ENCODE measurements around the gene FLNB. TPM values are rescaled to one million over a fixed set of nuclear protein-coding genes. Genes with fewer than 3 reads are reported as not detected.

FLNB gene
- total RNA-seq, 4 donors from 2014 or later: 282 to 707 (median 563) TPM

DNA sequence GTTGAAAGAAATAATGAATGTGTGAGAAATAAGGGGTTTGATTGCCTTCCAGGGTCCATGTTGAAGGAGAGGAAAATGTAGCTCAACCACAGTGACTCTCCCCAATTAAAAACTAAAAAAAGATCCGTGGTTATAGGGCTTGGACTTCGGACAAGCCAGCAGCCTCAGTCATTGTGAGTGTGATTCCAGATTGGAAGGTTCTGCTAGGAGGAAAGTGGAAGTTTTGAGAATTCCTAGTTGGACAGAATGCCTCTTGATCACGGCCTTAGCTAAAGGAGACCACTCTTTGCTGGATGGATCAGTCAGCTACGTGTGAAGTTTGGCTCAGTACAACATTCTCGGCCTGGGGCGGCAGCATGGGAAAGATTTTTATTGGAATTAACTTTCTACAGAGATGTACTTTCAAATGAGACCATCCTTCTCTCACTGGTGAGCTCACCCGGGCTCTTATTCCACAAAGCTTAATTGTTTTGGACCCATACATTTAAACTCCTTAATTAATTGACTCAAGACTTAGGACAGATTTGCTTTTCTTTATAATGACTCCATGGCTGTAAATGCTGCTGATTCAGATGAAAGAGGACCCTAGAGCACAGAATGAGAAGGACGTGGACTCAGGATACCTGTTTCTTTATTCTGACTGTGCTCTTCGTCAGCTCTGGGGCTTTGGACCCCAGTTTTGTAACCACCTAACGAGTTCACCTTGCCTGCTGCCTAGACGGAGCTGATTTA, 27.5 kb downstream of the FLNB start:
- H3K4me1 ChIP-seq: peaks cover 26 to 87% (median 51%) of the 10 kb centered on the region in 4 donors
- in situ Hi-C loops (cut with MboI; ENCODE audit: low pct_ligation_motif_present in 1 of 4, low pct_unique_long_range_greater_than_20kb in 1 of 4, low sequenced_read_pairs in 3 of 4) (no loop called here), intact Hi-C loops (cut with DNase I; ENCODE audit: low total_unique reads) (no loop called here)

DNA sequence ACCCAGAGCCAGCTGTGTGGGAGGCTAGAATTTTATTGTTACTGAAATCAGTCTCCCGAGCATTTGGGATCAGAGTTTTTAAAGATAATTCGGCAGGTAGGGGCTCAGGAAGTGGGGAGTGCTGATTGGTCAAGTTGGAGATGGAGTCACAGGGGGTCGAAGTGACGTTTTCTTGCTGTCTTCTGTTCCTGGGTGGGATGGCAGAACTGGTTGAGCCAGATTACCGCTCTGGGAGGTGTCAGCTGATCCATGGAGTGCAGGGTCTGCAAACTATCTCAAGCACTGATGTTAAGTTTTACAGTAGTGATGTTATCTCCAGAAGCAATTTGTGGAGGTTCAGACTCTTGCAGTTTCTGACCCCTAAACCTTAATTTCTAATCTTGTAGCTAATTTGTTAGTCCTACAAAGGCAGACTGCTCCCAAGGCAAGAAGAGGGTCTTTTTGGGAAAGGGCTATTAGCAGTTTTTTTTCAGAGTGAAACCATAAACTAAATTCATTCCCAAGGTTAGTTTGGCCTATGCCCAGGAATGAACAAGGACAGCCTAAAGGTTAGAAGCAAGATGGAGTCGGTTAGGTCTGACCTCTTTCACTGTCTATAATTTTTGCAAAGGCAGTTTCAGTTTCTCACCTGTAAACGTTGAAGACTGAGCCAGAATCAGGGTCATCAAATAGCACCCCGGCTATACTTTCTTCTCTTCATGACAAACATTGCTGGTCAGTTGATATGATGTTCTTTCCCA, 28.2 kb downstream of the FLNB start:
- Histone ChIP-seq H3K36me3 (no peaks in the 10 kb centered on the region), H3K9me3 (no peaks in the 10 kb centered on the region), H3K27ac (peak overlapping the region; percentile 56 to 75 (median 67)), H3K4me3 (no peak overlapping the region), H3K4me1 (peaks cover 34 to 95% (median 59%) of the 10 kb centered on the region in 4 donors), H3K27me3 (no peaks in the 10 kb centered on the region)
- no peak for DNase-seq
- 56 to 67% methylated on average over 3 to 8 of the region's 8 CpGs for WGBS, 2 donors (ENCODE audit: low coverage in 1 of 2)
- TF ChIP-seq EP300 (IDR thresholded peaks at IDR 0.05; ENCODE audit: low read depth) (no peak), POLR2A (IDR thresholded peaks at IDR 0.05) (no peak), POLR2AphosphoS5 (IDR thresholded peaks at IDR 0.05) (no peak), CTCF (IDR thresholded peaks at IDR 0.05) (no peak)
- intact Hi-C loops (cut with DNase I; ENCODE audit: low total_unique reads) (no loop called here), in situ Hi-C loops (cut with MboI; ENCODE audit: low pct_ligation_motif_present in 1 of 4, low pct_unique_long_range_greater_than_20kb in 1 of 4, low sequenced_read_pairs in 3 of 4) (no loop called here)

More for the DNA sequence above, 27.5 kb downstream of the FLNB start:
- H3K9me3 ChIP-seq: no peaks in the 10 kb centered on the region
- DNase-seq: no peak
- no peaks in the 10 kb centered on the region for H3K36me3 ChIP-seq
- peak overlapping the region; percentile 56 to 75 (median 67) for H3K27ac ChIP-seq
- H3K27me3 ChIP-seq: no peaks in the 10 kb centered on the region
- H3K4me3 ChIP-seq: no peak overlapping the region
- 49 to 52% methylated on average over 8 to 11 of the region's 11 CpGs for whole genome bisulfite sequencing, 2 donors (ENCODE audit: low coverage in 1 of 2)
- no peak for TF ChIP-seq POLR2A (IDR thresholded peaks at IDR 0.05)
- TF ChIP-seq POLR2AphosphoS5 (IDR thresholded peaks at IDR 0.05): no peak
- no peak for TF ChIP-seq CTCF (IDR thresholded peaks at IDR 0.05)
- no peak for TF ChIP-seq EP300 (IDR thresholded peaks at IDR 0.05; ENCODE audit: low read depth)

- Histone ChIP-seq H3K4me1 (peaks cover 39 to 95% (median 66%) of the 10 kb centered on the region in 4 donors), H3K27me3 (no peaks in the 10 kb centered on the region), H3K27ac (peak overlapping the region in 3 of 4 donors; percentile 11 to 68 (median 52)), H3K36me3 (no peaks in the 10 kb centered on the region), H3K9me3 (no peaks in the 10 kb centered on the region), H3K4me3 (no peak overlapping the region)
- TF ChIP-seq EP300 (IDR thresholded peaks at IDR 0.05; ENCODE audit: low read depth): no peak
- TF ChIP-seq CTCF (IDR thresholded peaks at IDR 0.05): no peak
- no peak for TF ChIP-seq POLR2AphosphoS5 (IDR thresholded peaks at IDR 0.05)
- no peak for TF ChIP-seq POLR2A (IDR thresholded peaks at IDR 0.05)
- in situ Hi-C loops (cut with MboI; ENCODE audit: low pct_ligation_motif_present in 1 of 4, low pct_unique_long_range_greater_than_20kb in 1 of 4, low sequenced_read_pairs in 3 of 4) (no loop called here), intact Hi-C loops (cut with DNase I; ENCODE audit: low total_unique reads) (no loop called here)
- DNase-seq: no peak
- 68 to 87% methylated on average over 5 to 13 of the region's 13 CpGs for WGBS, 2 donors (ENCODE audit: low coverage in 1 of 2)
These were observed 29.1 kb downstream of the FLNB start for GRCh38 chr3:58037141-58037910.
